ENCODE data around the gene DNM3. TPM values are rescaled to one million over a fixed set of nuclear protein-coding genes. Genes with fewer than 3 reads are reported as not detected.

The DNM3 gene
- total RNA-seq, 1 experiment from 2014 or later: 2.7 TPM

DNA sequence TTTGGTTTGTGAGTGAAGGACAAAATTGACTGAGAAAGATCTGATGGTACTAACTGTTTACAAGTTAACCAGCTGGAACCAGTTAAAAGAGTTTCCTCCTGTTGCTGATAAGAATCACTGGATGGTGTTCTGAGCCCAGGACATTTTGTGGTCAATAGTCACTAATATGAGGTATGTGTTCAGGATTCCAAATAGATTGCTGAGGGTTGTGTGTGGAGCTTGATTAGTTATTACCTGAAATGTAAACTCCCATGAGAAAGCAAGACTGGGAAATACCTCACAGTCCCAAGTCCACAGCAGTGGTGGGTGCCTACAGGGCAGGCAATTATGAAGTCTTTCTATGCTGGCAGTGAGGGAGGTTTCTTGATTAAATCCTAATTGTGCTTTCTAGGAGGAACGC lies 164.6 kb downstream of the DNM3 start:
- Histone ChIP-seq H3T11ph (ENCODE audit: low read length) (no peak overlapping the region), H3K14ac (ENCODE audit: insufficient read depth, low read length) (no peak overlapping the region), H3K4me2 (ENCODE audit: insufficient read depth, insufficient read length, low read length) (no peak overlapping the region), H3K23ac (ENCODE audit: insufficient read length, low read depth, low read length) (no peak overlapping the region), H3K56ac (ENCODE audit: insufficient read length, low read depth, low read length) (no peak overlapping the region), H2BK15ac (ENCODE audit: low read depth, low read length) (no peak overlapping the region), H4K91ac (ENCODE audit: insufficient read length, low read depth, low read length) (no peak overlapping the region), H3K23me2 (ENCODE audit: insufficient read length, low read depth, low read length, poor library complexity, severe bottlenecking) (no peaks in the 10 kb centered on the region), H3K27ac (ENCODE audit: insufficient read length, low read depth, low read length) (no peak overlapping the region), H3K4ac (ENCODE audit: low read depth, low read length) (no peak overlapping the region), H2AFZ (ENCODE audit: low read length) (no peak overlapping the region), H2AK5ac (ENCODE audit: insufficient read length, low read length) (no peak overlapping the region), H4K20me1 (ENCODE audit: control insufficient read depth, insufficient read depth, insufficient read length) (no peaks in the 10 kb centered on the region), H2BK5ac (ENCODE audit: insufficient read length, low read length) (no peak overlapping the region), H3K9me3 (ENCODE audit: control insufficient read depth, low read depth, low read length) (no peaks in the 10 kb centered on the region), H3K79me2 (ENCODE audit: insufficient read depth, low read length) (no peaks in the 10 kb centered on the region), H4K5ac (ENCODE audit: insufficient read length, low read depth, low read length) (no peak overlapping the region), H3K9ac (ENCODE audit: extremely low read depth, insufficient read length, low read length) (no peak overlapping the region), H3K18ac (ENCODE audit: insufficient read length, low read depth, low read length) (no peak overlapping the region), H4K8ac (replicated peaks; ENCODE audit: insufficient read length, low read depth, low read length) (no peak overlapping the region), H2BK20ac (ENCODE audit: low read depth, low read length, poor library complexity, severe bottlenecking) (no peak overlapping the region), H3K27me3 (ENCODE audit: insufficient read depth, low read length) (no peaks in the 10 kb centered on the region), H3K79me1 (ENCODE audit: insufficient read depth, low read depth, low read length, poor library complexity, severe bottlenecking) (no peaks in the 10 kb centered on the region), H2BK12ac (ENCODE audit: insufficient read length, low read depth, low read length) (no peak overlapping the region), H3K4me1 (ENCODE audit: insufficient read depth, low read length) (no peaks in the 10 kb centered on the region), H2BK120ac (ENCODE audit: low read depth, low read length, poor library complexity, severe bottlenecking) (no peak overlapping the region)
- no peak for DNase-seq
- H3K27me3 Mint-ChIP-seq (ENCODE audit: low read depth): no peaks in the 10 kb centered on the region
- no peak overlapping the region for H3K4me3 Mint-ChIP-seq
- H3K4me1 Mint-ChIP-seq: no peaks in the 10 kb centered on the region
- H3K27ac Mint-ChIP-seq: no peak overlapping the region
- peaks cover 1 to 12% (median 2%) of the 10 kb centered on the region in 3 experiments; a peak in 4 of 7 replicates for H3K36me3 Mint-ChIP-seq (ENCODE audit: insufficient read depth in 1 of 3, low read depth in 3 of 3)
- TF ChIP-seq, protein P1, sequence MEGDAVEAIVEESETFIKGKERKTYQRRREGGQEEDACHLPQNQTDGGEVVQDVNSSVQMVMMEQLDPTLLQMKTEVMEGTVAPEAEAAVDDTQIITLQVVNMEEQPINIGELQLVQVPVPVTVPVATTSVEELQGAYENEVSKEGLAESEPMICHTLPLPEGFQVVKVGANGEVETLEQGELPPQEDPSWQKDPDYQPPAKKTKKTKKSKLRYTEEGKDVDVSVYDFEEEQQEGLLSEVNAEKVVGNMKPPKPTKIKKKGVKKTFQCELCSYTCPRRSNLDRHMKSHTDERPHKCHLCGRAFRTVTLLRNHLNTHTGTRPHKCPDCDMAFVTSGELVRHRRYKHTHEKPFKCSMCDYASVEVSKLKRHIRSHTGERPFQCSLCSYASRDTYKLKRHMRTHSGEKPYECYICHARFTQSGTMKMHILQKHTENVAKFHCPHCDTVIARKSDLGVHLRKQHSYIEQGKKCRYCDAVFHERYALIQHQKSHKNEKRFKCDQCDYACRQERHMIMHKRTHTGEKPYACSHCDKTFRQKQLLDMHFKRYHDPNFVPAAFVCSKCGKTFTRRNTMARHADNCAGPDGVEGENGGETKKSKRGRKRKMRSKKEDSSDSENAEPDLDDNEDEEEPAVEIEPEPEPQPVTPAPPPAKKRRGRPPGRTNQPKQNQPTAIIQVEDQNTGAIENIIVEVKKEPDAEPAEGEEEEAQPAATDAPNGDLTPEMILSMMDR (conservative IDR thresholded peaks at IDR 0.05): no peak
- no CpG with 5 or more reads among the region's 1 CpG for WGBS (ENCODE audit: extremely low coverage, insufficient read length, low lambda C conversion rate)
- H3K9me3 Mint-ChIP-seq: peaks cover 9 to 10% of the 10 kb centered on the region in 2 experiments
